Gastrocnemius medialis (tissue), 4 donors: ENCODE data around the gene HSPB2.

ENCODE experiments used
- CTCF ChIP-seq, 5 experiments: fragments of 450-650 bp in 3 of 5; fragments of 200-600 bp in 2 of 5; sonication (generic) in 2 of 5; IDR thresholded peaks in 4 of 5; conservative IDR thresholded peaks in 1 of 5; 1 replicate in 4 of 5; 2 replicates in 1 of 5; pipeline ENCODE4 v1.5.1; 2016 to 2019; ENCODE audit warnings: antibody characterized with exemption in 5 of 5, mild to moderate bottlenecking in 3 of 5, moderate library complexity in 3 of 5
- POLR2A ChIP-seq, 2 donors: fragments of 450-650 bp; IDR thresholded peaks; one replicate each; pipeline ENCODE4 v1.6.1; 2017; ENCODE audit warnings: antibody characterized with exemption in 2 of 2, mild to moderate bottlenecking in 2 of 2, moderate library complexity in 2 of 2

GRCh38 chr11:111937844-111938243 is 25.3 kb downstream of the HSPB2 start:
- TF ChIP-seq POLR2A (IDR thresholded peaks at IDR 0.05) = no peak
- TF ChIP-seq CTCF (IDR thresholded peaks at IDR 0.05 in 4 of 5, conservative IDR thresholded peaks at IDR 0.05 in 1 of 5) = no peak
